GM12878 (cell line): ENCODE data around the gene SAMD4A. TPM values are rescaled to one million over a fixed set of nuclear protein-coding genes. Genes with fewer than 3 reads are reported as not detected.

ENCODE experiments used
- ATAC-seq: fragments of 200-7000 bp; cut with Tn5 transposase; 3 replicates; pipeline ENCODE4 v1.9.1; 2020; ENCODE audit warnings: mild to moderate bottlenecking, moderate library complexity
- BruUV-seq: library from RNA; stranded (reverse); fragments of 400-500 nt; replicated peaks from 2 replicates; lab custom pipeline; 2021; lab: Mats Ljungman, UMichigan
- CTCF ChIA-PET: fragments of 300-600 bp; sonication (Branson Sonifier 250); formaldehyde crosslinking; extraction: SDS; loops from one replicate; lab custom pipeline; 2021; ENCODE audit warnings: inconsistent platforms; lab: Yijun Ruan, JAX
- POLR2A ChIA-PET: fragments of 350-600 bp; formaldehyde crosslinking; extraction: SDS; loops from one replicate; lab custom pipeline; 2021; ENCODE audit warnings: inconsistent platforms; lab: Charles Lee
- RAD21 ChIA-PET: fragments of 300-600 bp; sonication (Branson Sonifier 250); formaldehyde crosslinking; loops from one replicate; lab custom pipeline; 2023; ENCODE audit warnings: antibody characterized with exemption; ENCODE audit not compliant: unreplicated experiment; lab: Charles Lee
- SMC1A ChIA-PET: fragments of 300-600 bp; sonication (Branson Sonifier 250); formaldehyde crosslinking; loops from one replicate; lab custom pipeline; 2023; ENCODE audit not compliant: unreplicated experiment, uncharacterized antibody; lab: Charles Lee
- DNase-seq: peaks from one replicate; pipeline ENCODE4 v3.0.0-alpha.2; 2011; ENCODE audit warnings: low read depth, low spot score
- FAIRE-seq: peaks from 3 replicates; lab custom pipeline; 2011; peaks lifted over from hg19 to GRCh38; lab: Jason Lieb, UNC
- H2AFZ ChIP-seq: 2 replicates; pipeline ENCODE4 v1.6.0; 2011; ENCODE audit warnings: low read depth, low read length, control low read depth; ENCODE audit not compliant: control insufficient read depth
- H3K27ac ChIP-seq: 2 replicates; pipeline ENCODE4 v1.5.1; 2011; ENCODE audit warnings: control low read depth; ENCODE audit not compliant: control insufficient read depth, insufficient read depth
- H3K27me3 ChIP-seq, 2 experiments: replicated peaks in 1 of 2; 2 replicates each; pipeline versions ENCODE4 v1.6.0 to v1.6.1; 2011; ENCODE audit warnings: low read length in 1 of 2; ENCODE audit not compliant: control insufficient read depth in 2 of 2, insufficient read depth in 2 of 2
- H3K36me3 ChIP-seq, 2 experiments: 2 replicates each; pipeline ENCODE4 v1.5.1; 2011; ENCODE audit warnings: low read length in 1 of 2; ENCODE audit not compliant: control insufficient read depth in 2 of 2, insufficient read depth in 2 of 2
- H3K4me1 ChIP-seq: 2 replicates; pipeline ENCODE4 v1.6.1; 2011; ENCODE audit warnings: mild to moderate bottlenecking, low read length, moderate library complexity, mixed read lengths; ENCODE audit not compliant: control insufficient read depth, insufficient read depth
- H3K4me2 ChIP-seq: 2 replicates; pipeline ENCODE4 v1.6.0; 2011; ENCODE audit warnings: control low read depth; ENCODE audit not compliant: control insufficient read depth, insufficient read depth
- H3K4me3 ChIP-seq: fragments of 200-600 bp; sonication (generic); 2 replicates; pipeline ENCODE4 v1.5.1; 2016
- H3K79me2 ChIP-seq: 2 replicates; pipeline ENCODE4 v1.6.0; 2011; ENCODE audit warnings: low read length; ENCODE audit not compliant: control insufficient read depth, insufficient read depth
- H3K9ac ChIP-seq: 2 replicates; pipeline ENCODE4 v1.8.0; 2011; ENCODE audit warnings: low read length, control low read depth, mixed read lengths; ENCODE audit not compliant: control insufficient read depth, insufficient read depth
- H3K9me3 ChIP-seq: replicated peaks from 3 replicates; pipeline ENCODE4 v1.5.1; 2011; ENCODE audit warnings: mild to moderate bottlenecking, low read length; ENCODE audit not compliant: control insufficient read depth, insufficient read depth
- H4K20me1 ChIP-seq: 2 replicates; pipeline ENCODE4 v1.6.0; 2011; ENCODE audit not compliant: control insufficient read depth, insufficient read depth
- ASH2L ChIP-seq: fragments of 300-600, 200-600 bp; sonication (generic); IDR thresholded peaks from 2 replicates; pipeline ENCODE4 v1.6.1; 2017; ENCODE audit warnings: low read depth, mild to moderate bottlenecking, borderline replicate concordance
- E2F4 ChIP-seq: IDR thresholded peaks from 2 replicates; pipeline ENCODE4 v1.6.1; 2012; ENCODE audit warnings: low read depth, low read length, improper control_type of control experiment
- FOXM1 ChIP-seq: IDR thresholded peaks from 2 replicates; pipeline ENCODE4 v1.6.1; 2012; ENCODE audit warnings: low read depth, mild to moderate bottlenecking, inconsistent platforms, low read length, moderate library complexity
- NR2C1 ChIP-seq: fragments of 450-650 bp; IDR thresholded peaks from 2 replicates; pipeline ENCODE4 v1.6.1; 2017; ENCODE audit warnings: antibody characterized with exemption, mild to moderate bottlenecking, moderate library complexity
- RAD21 ChIP-seq: IDR thresholded peaks from 2 replicates; pipeline ENCODE4 v1.6.1; 2011; ENCODE audit warnings: mild to moderate bottlenecking, low read depth, low read length, moderate library complexity; ENCODE audit not compliant: insufficient read depth
- SPI1 ChIP-seq: IDR thresholded peaks from 2 replicates; pipeline ENCODE4 v1.6.1; 2011; ENCODE audit warnings: low read depth, mild to moderate bottlenecking, low read length, moderate library complexity, borderline replicate concordance; ENCODE audit not compliant: insufficient read depth
- WRNIP1 ChIP-seq: IDR thresholded peaks from 2 replicates; pipeline ENCODE4 v1.6.1; 2011; ENCODE audit warnings: low read depth, low read length, improper control_type of control experiment, borderline replicate concordance
- WGBS: methylation state at CpG from one replicate; pipeline ENCODE4 v1.1.6; 2016; ENCODE audit warnings: low lambda C conversion rate; ENCODE audit not compliant: insufficient replicate concordance, insufficient coverage; ENCODE audit errors: missing lambda C conversion rate; 5-methylcytosine and 5-hydroxymethylcytosine counted together
- in situ Hi-C: fragments of 300-500 bp; cut with MboI; formaldehyde crosslinking; loops from 9 replicates; pipeline ENCODE4 v1.14.3; 2018; ENCODE audit warnings: mixed read lengths
- intact Hi-C: fragments of 100-400 bp; cut with micrococcal nuclease; formaldehyde crosslinking; loops from one replicate; pipeline ENCODE4 v1.14.2; 2022; ENCODE audit not compliant: unreplicated experiment
- polyA plus RNA-seq, 11 experiments: library from polyadenylated mRNA; depleted of rRNA in 4 of 11; unstranded in 6 of 11; stranded (reverse) in 5 of 11; fragments of >200 nt; fragmentation: Nextera tagmentation in 4 of 11; fragmentation: Illumina TruSeq in 1 of 11; extraction: Ambion mirVana in 4 of 11; extraction: Trizol in 1 of 11; gene quantifications; 1 replicate in 1 of 11; 2 replicates in 10 of 11; pipeline versions ENCODE4 v1.2.1 to v1.2.3, GENCODE V29; 2011 to 2016; ENCODE audit warnings: inconsistent platforms in 2 of 11, missing spikeins in 2 of 11, low read depth in 1 of 11
- total RNA-seq, 4 experiments: library from RNA; depleted of rRNA in 3 of 4; stranded (reverse); fragments of >200 nt in 3 of 4; fragmentation: Illumina TruSeq in 1 of 4; extraction: Trizol in 1 of 4; gene quantifications; 2 replicates each; pipeline versions ENCODE4 v1.2.1 to v1.2.3, GENCODE V29; 2013 to 2021
- TF ChIP-seq, protein P1 (sequence below): fragments of 450-650 bp; formaldehyde crosslinking; IDR thresholded peaks from 2 replicates; pipeline ENCODE4 v1.4.0; 2020; ENCODE audit warnings: mild to moderate bottlenecking, moderate library complexity
- TF ChIP-seq, protein P2 (sequence below): fragments of 450-650 bp; IDR thresholded peaks from 2 replicates; pipeline ENCODE4 v1.6.1; 2017; ENCODE audit warnings: antibody characterized with exemption, mild to moderate bottlenecking, moderate library complexity

The SAMD4A gene
- total and polyA plus RNA-seq, 10 of the 15 experiments (the other 5 are each of a cell fraction or from before 2014, with no cell fraction given): 0.05 to 0.56 (median 0.31) TPM

GRCh38 chr14:54766276-54767138 is 199.6 kb downstream of the SAMD4A start:
- Histone ChIP-seq H3K4me3 (no peak overlapping the region), H3K4me2 (no peak overlapping the region), H3K79me2 (no peaks in the 10 kb centered on the region), H3K27ac (no peak overlapping the region), H2AFZ (no peak overlapping the region), H3K9ac (no peak overlapping the region)
- DNase-seq (no peak), ATAC-seq (no peak)
- CTCF ChIA-PET: no interaction called here
- POLR2A ChIA-PET: no interaction called here
- in situ Hi-C loops: no loop called here
- BruUV-seq: no TSS peak
- WGBS: 75% methylated on average over 18 of the region's 18 CpGs
- intact Hi-C loops: no loop called here
- SMC1A ChIA-PET: interaction anchor here (0.5 kb wide), 1 partner anchor 35 kb away, joined by 3 read pairs; no protein-coding TSS in a partner anchor
- TF ChIP-seq WRNIP1 (no peak), ASH2L (no peak), SPI1 (no peak), E2F4 (no peak), FOXM1 (no peak), NR2C1 (no peak), RAD21 (no peak)
- TF ChIP-seq, protein P1, sequence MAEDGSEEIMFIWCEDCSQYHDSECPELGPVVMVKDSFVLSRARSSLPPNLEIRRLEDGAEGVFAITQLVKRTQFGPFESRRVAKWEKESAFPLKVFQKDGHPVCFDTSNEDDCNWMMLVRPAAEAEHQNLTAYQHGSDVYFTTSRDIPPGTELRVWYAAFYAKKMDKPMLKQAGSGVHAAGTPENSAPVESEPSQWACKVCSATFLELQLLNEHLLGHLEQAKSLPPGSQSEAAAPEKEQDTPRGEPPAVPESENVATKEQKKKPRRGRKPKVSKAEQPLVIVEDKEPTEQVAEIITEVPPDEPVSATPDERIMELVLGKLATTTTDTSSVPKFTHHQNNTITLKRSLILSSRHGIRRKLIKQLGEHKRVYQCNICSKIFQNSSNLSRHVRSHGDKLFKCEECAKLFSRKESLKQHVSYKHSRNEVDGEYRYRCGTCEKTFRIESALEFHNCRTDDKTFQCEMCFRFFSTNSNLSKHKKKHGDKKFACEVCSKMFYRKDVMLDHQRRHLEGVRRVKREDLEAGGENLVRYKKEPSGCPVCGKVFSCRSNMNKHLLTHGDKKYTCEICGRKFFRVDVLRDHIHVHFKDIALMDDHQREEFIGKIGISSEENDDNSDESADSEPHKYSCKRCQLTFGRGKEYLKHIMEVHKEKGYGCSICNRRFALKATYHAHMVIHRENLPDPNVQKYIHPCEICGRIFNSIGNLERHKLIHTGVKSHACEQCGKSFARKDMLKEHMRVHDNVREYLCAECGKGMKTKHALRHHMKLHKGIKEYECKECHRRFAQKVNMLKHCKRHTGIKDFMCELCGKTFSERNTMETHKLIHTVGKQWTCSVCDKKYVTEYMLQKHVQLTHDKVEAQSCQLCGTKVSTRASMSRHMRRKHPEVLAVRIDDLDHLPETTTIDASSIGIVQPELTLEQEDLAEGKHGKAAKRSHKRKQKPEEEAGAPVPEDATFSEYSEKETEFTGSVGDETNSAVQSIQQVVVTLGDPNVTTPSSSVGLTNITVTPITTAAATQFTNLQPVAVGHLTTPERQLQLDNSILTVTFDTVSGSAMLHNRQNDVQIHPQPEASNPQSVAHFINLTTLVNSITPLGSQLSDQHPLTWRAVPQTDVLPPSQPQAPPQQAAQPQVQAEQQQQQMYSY (CRISPR knock-in tag): no peak
- TF ChIP-seq, protein P2, sequence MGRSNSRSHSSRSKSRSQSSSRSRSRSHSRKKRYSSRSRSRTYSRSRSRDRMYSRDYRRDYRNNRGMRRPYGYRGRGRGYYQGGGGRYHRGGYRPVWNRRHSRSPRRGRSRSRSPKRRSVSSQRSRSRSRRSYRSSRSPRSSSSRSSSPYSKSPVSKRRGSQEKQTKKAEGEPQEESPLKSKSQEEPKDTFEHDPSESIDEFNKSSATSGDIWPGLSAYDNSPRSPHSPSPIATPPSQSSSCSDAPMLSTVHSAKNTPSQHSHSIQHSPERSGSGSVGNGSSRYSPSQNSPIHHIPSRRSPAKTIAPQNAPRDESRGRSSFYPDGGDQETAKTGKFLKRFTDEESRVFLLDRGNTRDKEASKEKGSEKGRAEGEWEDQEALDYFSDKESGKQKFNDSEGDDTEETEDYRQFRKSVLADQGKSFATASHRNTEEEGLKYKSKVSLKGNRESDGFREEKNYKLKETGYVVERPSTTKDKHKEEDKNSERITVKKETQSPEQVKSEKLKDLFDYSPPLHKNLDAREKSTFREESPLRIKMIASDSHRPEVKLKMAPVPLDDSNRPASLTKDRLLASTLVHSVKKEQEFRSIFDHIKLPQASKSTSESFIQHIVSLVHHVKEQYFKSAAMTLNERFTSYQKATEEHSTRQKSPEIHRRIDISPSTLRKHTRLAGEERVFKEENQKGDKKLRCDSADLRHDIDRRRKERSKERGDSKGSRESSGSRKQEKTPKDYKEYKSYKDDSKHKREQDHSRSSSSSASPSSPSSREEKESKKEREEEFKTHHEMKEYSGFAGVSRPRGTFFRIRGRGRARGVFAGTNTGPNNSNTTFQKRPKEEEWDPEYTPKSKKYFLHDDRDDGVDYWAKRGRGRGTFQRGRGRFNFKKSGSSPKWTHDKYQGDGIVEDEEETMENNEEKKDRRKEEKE: no peak
- TF ChIP-seq, all 136 proteins: peak for 0
- no peaks in the 10 kb centered on the region for H3K36me3 ChIP-seq
- no peaks in the 10 kb centered on the region for H3K4me1 ChIP-seq
- RAD21 ChIA-PET: no interaction called here
- no peaks in the 10 kb centered on the region for H3K9me3 ChIP-seq
- FAIRE-seq: no peak
- H3K27me3 ChIP-seq: no peaks in the 10 kb centered on the region
- no peaks in the 10 kb centered on the region for H4K20me1 ChIP-seq
